ENCODE data around the gene TCAP.

TCAP gene

GRCh38 chr17:39662551-39663339, 2.4 kb upstream of the TCAP start:
- H3K9me3 ChIP-seq: no peaks in the 10 kb centered on the region
- no peaks in the 10 kb centered on the region for H3K27me3 ChIP-seq (ENCODE audit: low read depth)
- no peaks in the 10 kb centered on the region for H3K36me3 ChIP-seq (replicated peaks)
- H3K4me3 ChIP-seq: no peak overlapping the region
- in situ Hi-C loops (cut with MboI; ENCODE audit: low sequenced_read_pairs): no loop called here
- no peaks in the 10 kb centered on the region for H3K4me1 ChIP-seq
- no peak for DNase-seq (ENCODE audit: low spot score in 2 of 2)

- no peak for DNase-seq (ENCODE audit: low spot score in 2 of 2)
- no peaks in the 10 kb centered on the region for H3K27me3 ChIP-seq (ENCODE audit: low read depth)
- no peaks in the 10 kb centered on the region for H3K36me3 ChIP-seq (replicated peaks)
- in situ Hi-C loops (cut with MboI; ENCODE audit: low sequenced_read_pairs): no loop called here
- no peaks in the 10 kb centered on the region for H3K9me3 ChIP-seq
- peaks cover 3% of the 10 kb centered on the region for H3K4me1 ChIP-seq
- H3K4me3 ChIP-seq: no peak overlapping the region
Measured at GRCh38 chr17:39663340-39663687, 1.8 kb upstream of the TCAP start.

- no peak overlapping the region for H3K4me3 ChIP-seq
- no peaks in the 10 kb centered on the region for H3K27me3 ChIP-seq (ENCODE audit: low read depth)
- peaks cover 5% of the 10 kb centered on the region for H3K4me1 ChIP-seq
- in situ Hi-C loops (cut with MboI; ENCODE audit: low sequenced_read_pairs): no loop called here
- peak in 1 of 2 experiments; percentile 41 for DNase-seq (ENCODE audit: low spot score in 2 of 2)
- H3K36me3 ChIP-seq (replicated peaks): no peaks in the 10 kb centered on the region
- H3K9me3 ChIP-seq: no peaks in the 10 kb centered on the region
Measured at GRCh38 chr17:39663688-39664580, 1.2 kb upstream of the TCAP start.

- in situ Hi-C loops (cut with MboI; ENCODE audit: low sequenced_read_pairs): no loop called here
- Histone ChIP-seq H3K9me3 (no peaks in the 10 kb centered on the region), H3K36me3 (replicated peaks) (no peaks in the 10 kb centered on the region), H3K4me3 (no peak overlapping the region), H3K4me1 (peaks cover 5% of the 10 kb centered on the region), H3K27me3 (ENCODE audit: low read depth) (no peaks in the 10 kb centered on the region)
- no peak for DNase-seq (ENCODE audit: low spot score in 2 of 2)
Measured at GRCh38 chr17:39665642-39666224, 584 bp downstream of the TCAP start.

GRCh38 chr17:39666231-39666600, 1.1 kb downstream of the TCAP start:
- DNase-seq (ENCODE audit: low spot score in 2 of 2): no peak
- Histone ChIP-seq H3K27me3 (ENCODE audit: low read depth) (no peaks in the 10 kb centered on the region), H3K4me1 (peaks cover 5% of the 10 kb centered on the region), H3K4me3 (no peak overlapping the region), H3K9me3 (no peaks in the 10 kb centered on the region), H3K36me3 (replicated peaks) (no peaks in the 10 kb centered on the region)
- in situ Hi-C loops (cut with MboI; ENCODE audit: low sequenced_read_pairs): no loop called here

- Histone ChIP-seq H3K36me3 (replicated peaks) (no peaks in the 10 kb centered on the region), H3K9me3 (no peaks in the 10 kb centered on the region), H3K4me3 (no peak overlapping the region), H3K4me1 (peaks cover 5% of the 10 kb centered on the region), H3K27me3 (ENCODE audit: low read depth) (no peaks in the 10 kb centered on the region)
- no peak for DNase-seq (ENCODE audit: low spot score in 2 of 2)
- in situ Hi-C loops (cut with MboI; ENCODE audit: low sequenced_read_pairs): no loop called here
Measured at GRCh38 chr17:39666601-39667261, 1.6 kb downstream of the TCAP start.

- no peaks in the 10 kb centered on the region for H3K9me3 ChIP-seq
- no peaks in the 10 kb centered on the region for H3K27me3 ChIP-seq (ENCODE audit: low read depth)
- H3K4me1 ChIP-seq: peaks cover 5% of the 10 kb centered on the region
- H3K4me3 ChIP-seq: no peak overlapping the region
- no peaks in the 10 kb centered on the region for H3K36me3 ChIP-seq (replicated peaks)
- no peak for DNase-seq (ENCODE audit: low spot score in 2 of 2)
- in situ Hi-C loops (cut with MboI; ENCODE audit: low sequenced_read_pairs): no loop called here
Measured at GRCh38 chr17:39667262-39667944, 2.3 kb downstream of the TCAP start.

GRCh38 chr17:39667945-39668924, 3.1 kb downstream of the TCAP start, which contains the start of gene PNMT:
Gene PNMT (plus strand): TSS chr17:39668453. CDS start chr17:39668476, 23 bp downstream.
- Histone ChIP-seq H3K27me3 (ENCODE audit: low read depth) (no peaks in the 10 kb centered on the region), H3K4me1 (peaks cover 5% of the 10 kb centered on the region), H3K36me3 (replicated peaks) (no peaks in the 10 kb centered on the region), H3K4me3 (peak within 1 kb of the TSS; percentile 14; the same call in 1 of the 2 replicates), H3K9me3 (no peaks in the 10 kb centered on the region)
- in situ Hi-C loops (cut with MboI; ENCODE audit: low sequenced_read_pairs): no loop called here
- DNase-seq (ENCODE audit: low spot score in 2 of 2): peak; percentile 65 to 87

GRCh38 chr17:39669897-39670735, 5.0 kb downstream of the TCAP start:
- Histone ChIP-seq H3K9me3 (no peaks in the 10 kb centered on the region), H3K4me3 (no peak overlapping the region), H3K27me3 (ENCODE audit: low read depth) (no peaks in the 10 kb centered on the region), H3K36me3 (replicated peaks) (no peaks in the 10 kb centered on the region), H3K4me1 (peaks cover 5% of the 10 kb centered on the region)
- no peak for DNase-seq (ENCODE audit: low spot score in 2 of 2)
- in situ Hi-C loops (cut with MboI; ENCODE audit: low sequenced_read_pairs): no loop called here

GRCh38 chr17:39670746-39671145, 5.6 kb downstream of the TCAP start:
- no peaks in the 10 kb centered on the region for H3K27me3 ChIP-seq (ENCODE audit: low read depth)
- in situ Hi-C loops (cut with MboI; ENCODE audit: low sequenced_read_pairs): no loop called here
- no peak overlapping the region for H3K4me3 ChIP-seq
- DNase-seq (ENCODE audit: low spot score in 2 of 2): no peak
- H3K36me3 ChIP-seq (replicated peaks): no peaks in the 10 kb centered on the region
- no peaks in the 10 kb centered on the region for H3K9me3 ChIP-seq
- peaks cover 5% of the 10 kb centered on the region for H3K4me1 ChIP-seq

GRCh38 chr17:39671651-39672521, 6.7 kb downstream of the TCAP start:
- peak in 1 of 2 experiments; percentile 60 for DNase-seq (ENCODE audit: low spot score in 2 of 2)
- in situ Hi-C loops (cut with MboI; ENCODE audit: low sequenced_read_pairs): no loop called here

More at GRCh38 chr17:39671651-39672521, 6.7 kb downstream of the TCAP start:
- Histone ChIP-seq H3K36me3 (replicated peaks) (no peaks in the 10 kb centered on the region), H3K27me3 (ENCODE audit: low read depth) (no peaks in the 10 kb centered on the region), H3K4me3 (no peak overlapping the region), H3K9me3 (no peaks in the 10 kb centered on the region), H3K4me1 (peaks cover 5% of the 10 kb centered on the region)
